ENCODE measurements around the gene FXYD4.

Gene FXYD4

GRCh38 chr10:43385412-43386004 is 14.1 kb downstream of the FXYD4 start:
- TF ChIP-seq EGR1 (IDR thresholded peaks at IDR 0.05) = no peak
- no peak for TF ChIP-seq CEBPB (IDR thresholded peaks at IDR 0.05)
- TF ChIP-seq TAF1 (IDR thresholded peaks at IDR 0.05; ENCODE audit: low read depth) = no peak
- TF ChIP-seq, protein P1, sequence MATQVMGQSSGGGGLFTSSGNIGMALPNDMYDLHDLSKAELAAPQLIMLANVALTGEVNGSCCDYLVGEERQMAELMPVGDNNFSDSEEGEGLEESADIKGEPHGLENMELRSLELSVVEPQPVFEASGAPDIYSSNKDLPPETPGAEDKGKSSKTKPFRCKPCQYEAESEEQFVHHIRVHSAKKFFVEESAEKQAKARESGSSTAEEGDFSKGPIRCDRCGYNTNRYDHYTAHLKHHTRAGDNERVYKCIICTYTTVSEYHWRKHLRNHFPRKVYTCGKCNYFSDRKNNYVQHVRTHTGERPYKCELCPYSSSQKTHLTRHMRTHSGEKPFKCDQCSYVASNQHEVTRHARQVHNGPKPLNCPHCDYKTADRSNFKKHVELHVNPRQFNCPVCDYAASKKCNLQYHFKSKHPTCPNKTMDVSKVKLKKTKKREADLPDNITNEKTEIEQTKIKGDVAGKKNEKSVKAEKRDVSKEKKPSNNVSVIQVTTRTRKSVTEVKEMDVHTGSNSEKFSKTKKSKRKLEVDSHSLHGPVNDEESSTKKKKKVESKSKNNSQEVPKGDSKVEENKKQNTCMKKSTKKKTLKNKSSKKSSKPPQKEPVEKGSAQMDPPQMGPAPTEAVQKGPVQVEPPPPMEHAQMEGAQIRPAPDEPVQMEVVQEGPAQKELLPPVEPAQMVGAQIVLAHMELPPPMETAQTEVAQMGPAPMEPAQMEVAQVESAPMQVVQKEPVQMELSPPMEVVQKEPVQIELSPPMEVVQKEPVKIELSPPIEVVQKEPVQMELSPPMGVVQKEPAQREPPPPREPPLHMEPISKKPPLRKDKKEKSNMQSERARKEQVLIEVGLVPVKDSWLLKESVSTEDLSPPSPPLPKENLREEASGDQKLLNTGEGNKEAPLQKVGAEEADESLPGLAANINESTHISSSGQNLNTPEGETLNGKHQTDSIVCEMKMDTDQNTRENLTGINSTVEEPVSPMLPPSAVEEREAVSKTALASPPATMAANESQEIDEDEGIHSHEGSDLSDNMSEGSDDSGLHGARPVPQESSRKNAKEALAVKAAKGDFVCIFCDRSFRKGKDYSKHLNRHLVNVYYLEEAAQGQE (IDR thresholded peaks at IDR 0.05; ENCODE audit: low read depth) = no peak
- no peak for TF ChIP-seq ZBTB7A (IDR thresholded peaks at IDR 0.05; ENCODE audit: low read depth)
- TF ChIP-seq, protein P2, sequence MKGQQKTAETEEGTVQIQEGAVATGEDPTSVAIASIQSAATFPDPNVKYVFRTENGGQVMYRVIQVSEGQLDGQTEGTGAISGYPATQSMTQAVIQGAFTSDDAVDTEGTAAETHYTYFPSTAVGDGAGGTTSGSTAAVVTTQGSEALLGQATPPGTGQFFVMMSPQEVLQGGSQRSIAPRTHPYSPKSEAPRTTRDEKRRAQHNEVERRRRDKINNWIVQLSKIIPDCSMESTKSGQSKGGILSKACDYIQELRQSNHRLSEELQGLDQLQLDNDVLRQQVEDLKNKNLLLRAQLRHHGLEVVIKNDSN (IDR thresholded peaks at IDR 0.05) = no peak
- no peak for TF ChIP-seq RAD21 (IDR thresholded peaks at IDR 0.05; ENCODE audit: low read depth)
- no peak for TF ChIP-seq EP300 (IDR thresholded peaks at IDR 0.05; ENCODE audit: borderline replicate concordance)
- TF ChIP-seq YY1 (IDR thresholded peaks at IDR 0.05; ENCODE audit: low read depth) = no peak
- no peak for TF ChIP-seq CREB1 (IDR thresholded peaks at IDR 0.05; ENCODE audit: low read depth)

GRCh38 chr10:43386549-43386948 is 15.1 kb downstream of the FXYD4 start:
- TF ChIP-seq TCF12 (IDR thresholded peaks at IDR 0.05; ENCODE audit: low read depth) (no peak), NFIC (IDR thresholded peaks at IDR 0.05) (no peak), FOXM1 (IDR thresholded peaks at IDR 0.05; ENCODE audit: borderline replicate concordance, low read depth) (no peak), TEAD4 (IDR thresholded peaks at IDR 0.05) (no peak), EGR1 (IDR thresholded peaks at IDR 0.05) (no peak), CEBPB (IDR thresholded peaks at IDR 0.05) (no peak), TAF1 (IDR thresholded peaks at IDR 0.05; ENCODE audit: low read depth) (no peak), RAD21 (IDR thresholded peaks at IDR 0.05; ENCODE audit: low read depth) (no peak), MAX (IDR thresholded peaks at IDR 0.05) (no peak), EP300 (IDR thresholded peaks at IDR 0.05; ENCODE audit: borderline replicate concordance) (no peak), ZBTB7A (IDR thresholded peaks at IDR 0.05; ENCODE audit: low read depth) (no peak), CREB1 (IDR thresholded peaks at IDR 0.05; ENCODE audit: low read depth) (no peak), YY1 (IDR thresholded peaks at IDR 0.05; ENCODE audit: low read depth) (no peak)
- TF ChIP-seq, protein P1 (IDR thresholded peaks at IDR 0.05; ENCODE audit: low read depth) = no peak
- TF ChIP-seq, protein P2 (IDR thresholded peaks at IDR 0.05) = no peak

GRCh38 chr10:43386981-43387677 is 15.7 kb downstream of the FXYD4 start:
- TF ChIP-seq TCF12 (IDR thresholded peaks at IDR 0.05; ENCODE audit: low read depth) (no peak), FOXM1 (IDR thresholded peaks at IDR 0.05; ENCODE audit: borderline replicate concordance, low read depth) (no peak), TAF1 (IDR thresholded peaks at IDR 0.05; ENCODE audit: low read depth) (no peak), NFIC (IDR thresholded peaks at IDR 0.05) (no peak), ZBTB7A (IDR thresholded peaks at IDR 0.05; ENCODE audit: low read depth) (no peak)
- TF ChIP-seq, protein P2 (IDR thresholded peaks at IDR 0.05) = no peak
- TF ChIP-seq, protein P1 (IDR thresholded peaks at IDR 0.05; ENCODE audit: low read depth) = no peak

DNA sequence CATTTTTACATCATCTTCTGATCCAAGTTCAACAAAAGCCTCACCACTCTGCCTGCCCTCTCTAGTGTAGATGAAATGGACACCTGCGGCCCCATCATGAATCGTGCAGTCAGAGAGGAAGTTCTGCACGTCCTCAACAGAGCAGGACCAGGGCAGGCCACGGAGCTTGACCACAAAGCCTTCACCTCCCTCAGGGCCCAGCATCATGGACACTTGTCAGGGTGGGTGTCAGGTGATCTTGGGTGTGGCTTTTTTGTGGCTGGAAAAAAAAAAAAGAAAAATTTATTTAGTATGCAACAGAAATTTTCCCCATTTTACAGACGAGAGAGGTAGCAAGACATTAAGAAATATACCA is 16.2 kb downstream of the FXYD4 start:
- TF ChIP-seq MAX (IDR thresholded peaks at IDR 0.05) (no peak), TCF12 (IDR thresholded peaks at IDR 0.05; ENCODE audit: low read depth) (no peak), TAF1 (IDR thresholded peaks at IDR 0.05; ENCODE audit: low read depth) (no peak), TEAD4 (IDR thresholded peaks at IDR 0.05) (no peak), RAD21 (IDR thresholded peaks at IDR 0.05; ENCODE audit: low read depth) (no peak), EGR1 (IDR thresholded peaks at IDR 0.05) (no peak), CREB1 (IDR thresholded peaks at IDR 0.05; ENCODE audit: low read depth) (no peak), YY1 (IDR thresholded peaks at IDR 0.05; ENCODE audit: low read depth) (no peak), ZBTB7A (IDR thresholded peaks at IDR 0.05; ENCODE audit: low read depth) (no peak), CEBPB (IDR thresholded peaks at IDR 0.05) (no peak), EP300 (IDR thresholded peaks at IDR 0.05; ENCODE audit: borderline replicate concordance) (no peak), NFIC (IDR thresholded peaks at IDR 0.05) (no peak), FOXM1 (IDR thresholded peaks at IDR 0.05; ENCODE audit: borderline replicate concordance, low read depth) (no peak)
- TF ChIP-seq, protein P2 (IDR thresholded peaks at IDR 0.05) = no peak
- TF ChIP-seq, protein P1 (IDR thresholded peaks at IDR 0.05; ENCODE audit: low read depth) = no peak

Measured in Ishikawa (cell line).